NB4 (cell line): Measurements from ENCODE around the gene RAD51AP2.

Source experiments
- MAX ChIP-seq: IDR thresholded peaks from 2 replicates; pipeline ENCODE4 v1.6.1; 2011; ENCODE audit warnings: low read depth, low read length
- TF ChIP-seq, protein P1 (sequence below): IDR thresholded peaks from one replicate; pipeline ENCODE4 v1.5.1; 2012; ENCODE audit warnings: low read depth, low read length

GRCh38 chr2:17538022-17538843 lies 20.0 kb upstream of the RAD51AP2 start:
- TF ChIP-seq, protein P1, sequence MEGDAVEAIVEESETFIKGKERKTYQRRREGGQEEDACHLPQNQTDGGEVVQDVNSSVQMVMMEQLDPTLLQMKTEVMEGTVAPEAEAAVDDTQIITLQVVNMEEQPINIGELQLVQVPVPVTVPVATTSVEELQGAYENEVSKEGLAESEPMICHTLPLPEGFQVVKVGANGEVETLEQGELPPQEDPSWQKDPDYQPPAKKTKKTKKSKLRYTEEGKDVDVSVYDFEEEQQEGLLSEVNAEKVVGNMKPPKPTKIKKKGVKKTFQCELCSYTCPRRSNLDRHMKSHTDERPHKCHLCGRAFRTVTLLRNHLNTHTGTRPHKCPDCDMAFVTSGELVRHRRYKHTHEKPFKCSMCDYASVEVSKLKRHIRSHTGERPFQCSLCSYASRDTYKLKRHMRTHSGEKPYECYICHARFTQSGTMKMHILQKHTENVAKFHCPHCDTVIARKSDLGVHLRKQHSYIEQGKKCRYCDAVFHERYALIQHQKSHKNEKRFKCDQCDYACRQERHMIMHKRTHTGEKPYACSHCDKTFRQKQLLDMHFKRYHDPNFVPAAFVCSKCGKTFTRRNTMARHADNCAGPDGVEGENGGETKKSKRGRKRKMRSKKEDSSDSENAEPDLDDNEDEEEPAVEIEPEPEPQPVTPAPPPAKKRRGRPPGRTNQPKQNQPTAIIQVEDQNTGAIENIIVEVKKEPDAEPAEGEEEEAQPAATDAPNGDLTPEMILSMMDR: no peak
- TF ChIP-seq MAX: no peak
